Naive thymus-derived CD4-positive, alpha-beta T cell (primary cell): ENCODE data around the gene MDC1. TPM values are rescaled to one million over a fixed set of nuclear protein-coding genes. Genes with fewer than 3 reads are reported as not detected.

Experiments used
- ATAC-seq: fragments of 150-1000 bp; cut with Tn5 transposase; 2 replicates; pipeline ENCODE4 v1.10.0; 2021; ENCODE audit warnings: mild to moderate bottlenecking, moderate library complexity
- CTCF ChIA-PET: fragments of 350-600 bp; sonication (Branson Sonifier 250); formaldehyde crosslinking; loops from one replicate; lab custom pipeline; 2021; ENCODE audit warnings: antibody characterized with exemption; lab: Charles Lee
- POLR2A ChIA-PET: fragments of 350-600 bp; sonication (Branson Sonifier 250); formaldehyde crosslinking; loops from one replicate; lab custom pipeline; 2021; ENCODE audit warnings: antibody characterized with exemption, inconsistent platforms; lab: Charles Lee
- DNase-seq, 9 donors: peaks; one replicate each; pipeline versions ENCODE4 v3.0.0 to v3.0.0-alpha.2; 2020 to 2022; ENCODE audit warnings: mixed read lengths in 1 of 9
- H3K27ac ChIP-seq: one replicate; pipeline ENCODE4 v1.7.0; 2013; ENCODE audit warnings: mild to moderate bottlenecking, low read depth, low read length, moderate library complexity
- H3K27me3 ChIP-seq, 2 donors: one replicate each; pipeline ENCODE4 v1.7.0; 2013; ENCODE audit warnings: low read length in 2 of 2, mild to moderate bottlenecking in 2 of 2, moderate library complexity in 2 of 2; ENCODE audit not compliant: control insufficient read depth in 2 of 2, insufficient read depth in 2 of 2
- H3K36me3 ChIP-seq, 3 experiments: 1 replicate in 2 of 3; 2 replicates in 1 of 3; pipeline ENCODE4 v1.7.0; 2013; ENCODE audit warnings: low read length in 3 of 3, mild to moderate bottlenecking in 3 of 3, moderate library complexity in 1 of 3; ENCODE audit not compliant: insufficient read depth in 3 of 3, control insufficient read depth in 2 of 3
- H3K4me1 ChIP-seq, 2 donors: one replicate each; pipeline ENCODE4 v1.7.0; 2013; ENCODE audit warnings: low read length in 2 of 2, mild to moderate bottlenecking in 2 of 2, moderate library complexity in 1 of 2; ENCODE audit not compliant: control insufficient read depth in 2 of 2, insufficient read depth in 2 of 2
- H3K4me3 ChIP-seq: 2 replicates; pipeline ENCODE4 v1.7.0; 2013; ENCODE audit warnings: mild to moderate bottlenecking, low read length
- H3K9me3 ChIP-seq, 3 experiments: 1 replicate in 2 of 3; 2 replicates in 1 of 3; pipeline ENCODE4 v1.7.0; 2013; ENCODE audit warnings: low read length in 3 of 3; ENCODE audit not compliant: control insufficient read depth in 2 of 3
- H3K27ac Mint-ChIP-seq, 9 donors: one replicate each; pipeline ENCODE4 v1.8.0; 2020 to 2022; ENCODE audit warnings: mixed read lengths in 9 of 9, mild to moderate bottlenecking in 8 of 9, moderate library complexity in 5 of 9, inconsistent platforms in 2 of 9
- H3K27me3 Mint-ChIP-seq, 5 donors: one replicate each; pipeline ENCODE4 v1.8.0; 2021 to 2022; ENCODE audit warnings: mixed read lengths in 5 of 5, mild to moderate bottlenecking in 1 of 5
- H3K36me3 Mint-ChIP-seq, 5 donors: one replicate each; pipeline ENCODE4 v1.8.0; 2020 to 2022; ENCODE audit warnings: mixed read lengths in 5 of 5, mild to moderate bottlenecking in 3 of 5, inconsistent platforms in 1 of 5
- H3K4me1 Mint-ChIP-seq, 7 donors: one replicate each; pipeline ENCODE4 v1.8.0; 2020 to 2022; ENCODE audit warnings: mixed read lengths in 7 of 7, mild to moderate bottlenecking in 3 of 7, inconsistent platforms in 1 of 7
- H3K4me3 Mint-ChIP-seq, 10 donors: one replicate each; pipeline ENCODE4 v1.8.0; 2020 to 2022; ENCODE audit warnings: mild to moderate bottlenecking in 10 of 10, mixed read lengths in 10 of 10, moderate library complexity in 6 of 10, inconsistent platforms in 2 of 10
- H3K9me3 Mint-ChIP-seq, 11 donors: one replicate each; pipeline ENCODE4 v1.8.0; 2020 to 2022; ENCODE audit warnings: mixed read lengths in 11 of 11, mild to moderate bottlenecking in 4 of 11, inconsistent platforms in 1 of 11, moderate library complexity in 1 of 11
- intact Hi-C, 2 donors: fragments of 100-400 bp; cut with micrococcal nuclease; formaldehyde crosslinking; loops; one replicate each; pipeline ENCODE4 v1.15.1; 2023
- polyA plus RNA-seq, 2 donors: library from polyadenylated mRNA; unstranded; fragments of 300-500 nt; fragmentation: Illumina TruSeq; gene quantifications; one replicate each; pipeline ENCODE4 v1.2.3, GENCODE V29; 2021
- total RNA-seq, 6 experiments: library from RNA in 5 of 6; stranded (reverse) in 5 of 6; gene quantifications; 1 replicate in 5 of 6; 2 replicates in 1 of 6; pipeline ENCODE4 v1.2.3 and lab custom pipeline; 2021 to 2026

The MDC1 gene
- total and polyA plus RNA-seq, 7 experiments from 2014 or later = 4.5 to 78.9 (median 50.7) TPM

DNA sequence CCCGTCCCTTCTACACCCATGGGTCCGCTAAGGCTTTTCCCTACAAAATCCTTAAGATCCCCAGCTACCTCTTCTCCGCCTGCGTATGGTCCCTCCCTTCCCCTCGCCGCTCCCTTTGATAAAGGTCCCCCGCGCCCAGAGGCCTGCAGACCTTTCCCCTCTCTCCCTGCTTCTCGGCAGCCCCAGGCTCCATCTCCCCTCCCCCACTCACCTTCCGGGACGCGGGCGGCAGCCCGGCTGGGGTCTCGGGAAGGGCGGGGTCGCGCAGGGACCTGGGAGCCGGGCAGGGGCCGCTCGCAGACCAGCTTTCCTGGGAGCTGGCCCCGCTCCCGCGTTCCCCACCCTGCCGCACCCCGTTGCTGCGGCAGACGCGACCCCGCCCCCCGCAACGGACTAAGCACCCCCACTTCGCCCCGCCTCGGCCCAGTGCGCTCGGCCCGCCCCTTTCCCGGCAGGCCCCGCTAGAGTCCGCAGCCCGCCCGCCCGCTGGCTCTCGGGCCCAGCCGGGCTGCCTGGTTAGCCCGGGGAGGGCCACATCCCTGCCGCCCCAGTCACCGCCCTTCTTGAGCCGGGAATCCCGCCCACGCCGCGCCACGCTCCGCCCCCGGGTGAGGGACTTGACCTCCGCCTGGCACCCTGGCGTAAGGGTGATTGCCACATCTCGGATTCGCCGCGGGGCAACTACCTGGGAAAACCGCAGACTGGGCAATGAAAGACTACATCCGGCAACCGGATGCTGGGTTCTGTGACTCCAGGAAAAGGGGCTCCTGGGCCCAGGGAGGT is 25.4 kb upstream of the MDC1 start, which contains the start of gene FLOT1:
TSS of gene FLOT1 (minus strand) at position 372 of the 783 bp plus-strand sequence. CDS start 498 bp downstream, outside the sequence.
- Mint-ChIP-seq H3K27ac (peak within 1 kb of the TSS; percentile 84 to 98 (median 93)), H3K36me3 (peaks cover 7 to 56% (median 8%) of the 10 kb centered on the region in 5 donors), H3K27me3 (no peaks in the 10 kb centered on the region), H3K9me3 (peaks cover 0 to 1% (median 0%) of the 10 kb centered on the region in 11 donors), H3K4me3 (peak within 1 kb of the TSS; percentile 84 to 100 (median 93)), H3K4me1 (peaks cover 48 to 74% (median 61%) of the 10 kb centered on the region in 7 donors)
- H3K36me3 ChIP-seq = peaks cover 0 to 11% (median 7%) of the 10 kb centered on the region in 3 experiments
- ChIA-PET POLR2A (interaction anchor here (0.7 to 2.1 kb wide), 15 partner anchors 10 to 402 kb away, joined by 3 to 15 read pairs (median 4); no protein-coding TSS in a partner anchor), CTCF (interaction anchor here (0.6 to 1.2 kb wide), 5 partner anchors 12 to 197 kb away, joined by 3 to 4 read pairs (median 3); no protein-coding TSS in a partner anchor)
- peak in 7 of 9 donors; percentile 47 to 98 (median 56) for DNase-seq
- H3K9me3 ChIP-seq = no peaks in the 10 kb centered on the region
- peak; percentile 84 for ATAC-seq
- no peaks in the 10 kb centered on the region for H3K27me3 ChIP-seq
- H3K4me1 ChIP-seq = peaks cover 28 to 35% of the 10 kb centered on the region in 2 donors
- peak within 1 kb of the TSS; percentile 85 for H3K4me3 ChIP-seq
- intact Hi-C loops = loop anchor here (1.0 to 10.0 kb wide), 8 partner anchors 27 to 418 kb away; partner anchors contain the start of genes MRPS18B (in 1 of the 2), PPP1R10 (in 1 of the 2) and TRIM39 (in 1 of the 2)
- H3K27ac ChIP-seq = peak within 1 kb of the TSS; percentile 83

DNA sequence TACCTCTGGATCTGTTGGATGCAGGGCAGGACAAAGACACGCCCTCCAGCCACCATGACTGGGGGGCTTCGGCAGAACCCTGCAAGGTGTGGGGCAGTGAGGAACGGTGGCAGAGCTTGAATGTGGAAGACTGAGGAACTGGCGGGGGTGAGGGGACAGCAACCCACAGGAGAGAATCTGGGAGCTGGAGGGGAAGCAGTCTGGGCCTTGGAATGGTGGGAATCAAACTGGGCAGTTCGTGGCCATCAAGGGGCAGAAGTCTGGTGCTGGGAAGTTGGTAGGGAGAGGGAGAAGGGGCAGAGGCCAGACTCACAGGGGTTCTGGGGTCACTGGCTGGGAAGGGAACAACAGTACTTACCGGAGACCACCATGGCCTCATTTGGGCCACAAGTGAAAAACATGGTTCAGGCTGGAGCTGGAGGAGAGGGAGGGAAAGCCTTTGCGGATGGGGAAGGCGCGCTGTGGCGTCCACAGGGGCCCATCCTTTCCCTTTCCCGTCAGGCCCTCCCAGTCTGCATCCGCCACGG is 24.8 kb upstream of the MDC1 start:
- H3K36me3 Mint-ChIP-seq = peaks cover 7 to 62% (median 14%) of the 10 kb centered on the region in 5 donors
- Histone ChIP-seq H3K4me1 (peaks cover 34 to 41% of the 10 kb centered on the region in 2 donors), H3K9me3 (no peaks in the 10 kb centered on the region), H3K36me3 (peaks cover 0 to 11% (median 7%) of the 10 kb centered on the region in 3 experiments), H3K27ac (peak overlapping the region; percentile 83), H3K27me3 (no peaks in the 10 kb centered on the region), H3K4me3 (peak overlapping the region; percentile 85)
- H3K4me3 Mint-ChIP-seq = peak overlapping the region; percentile 84 to 100 (median 92)
- ATAC-seq (no peak), DNase-seq (no peak)
- no peaks in the 10 kb centered on the region for H3K27me3 Mint-ChIP-seq
- peaks cover 55 to 76% (median 64%) of the 10 kb centered on the region in 7 donors for H3K4me1 Mint-ChIP-seq
- intact Hi-C loops = loop anchor here (2.0 to 10.0 kb wide), 7 partner anchors 70 to 417 kb away; partner anchors contain the start of genes MRPS18B (in 1 of the 2), PPP1R10 (in 1 of the 2) and TRIM39 (in 1 of the 2)
- POLR2A ChIA-PET = interaction anchor here (0.7 to 1.5 kb wide), 10 partner anchors 11 to 401 kb away, joined by 3 to 6 read pairs (median 4); no protein-coding TSS in a partner anchor
- CTCF ChIA-PET = interaction anchor here (0.6 to 1.2 kb wide), 5 partner anchors 11 to 196 kb away, joined by 3 to 4 read pairs (median 3); no protein-coding TSS in a partner anchor
- peak overlapping the region; percentile 69 to 98 (median 88) for H3K27ac Mint-ChIP-seq
- H3K9me3 Mint-ChIP-seq = peaks cover 0 to 1% (median 0%) of the 10 kb centered on the region in 11 donors

- Mint-ChIP-seq H3K4me1 (peaks cover 60 to 79% (median 70%) of the 10 kb centered on the region in 7 donors), H3K36me3 (peaks cover 7 to 65% (median 16%) of the 10 kb centered on the region in 5 donors), H3K27ac (peak overlapping the region; percentile 69 to 98 (median 88)), H3K4me3 (peak overlapping the region; percentile 84 to 100 (median 92)), H3K27me3 (no peaks in the 10 kb centered on the region), H3K9me3 (peaks cover 0 to 1% (median 0%) of the 10 kb centered on the region in 11 donors)
- no peaks in the 10 kb centered on the region for H3K9me3 ChIP-seq
- DNase-seq (no peak), ATAC-seq (no peak)
- no peaks in the 10 kb centered on the region for H3K27me3 ChIP-seq
- peak overlapping the region; percentile 83 for H3K27ac ChIP-seq
- peaks cover 0 to 11% (median 7%) of the 10 kb centered on the region in 3 experiments for H3K36me3 ChIP-seq
- ChIA-PET CTCF (interaction anchor here (0.6 to 1.2 kb wide), 3 partner anchors 11 to 353 kb away, joined by 3 to 4 read pairs (median 3); no protein-coding TSS in a partner anchor), POLR2A (interaction anchor here (0.7 to 1.5 kb wide), 8 partner anchors 10 to 401 kb away, joined by 3 to 6 read pairs (median 4); no protein-coding TSS in a partner anchor)
- peaks cover 38 to 48% of the 10 kb centered on the region in 2 donors for H3K4me1 ChIP-seq
- intact Hi-C loops = loop anchor here (5.0 to 10.0 kb wide), 5 partner anchors 71 to 416 kb away; partner anchors contain the start of genes MRPS18B (in 1 of the 2), PPP1R10 (in 1 of the 2) and TRIM39 (in 1 of the 2)
- H3K4me3 ChIP-seq = peak overlapping the region; percentile 85
Measured at GRCh38 chr6:30741063-30741779, 24.1 kb upstream of the MDC1 start.

GRCh38 chr6:30740540-30740870 is 23.4 kb upstream of the MDC1 start:
- Mint-ChIP-seq H3K36me3 (peaks cover 7 to 72% (median 20%) of the 10 kb centered on the region in 5 donors), H3K4me1 (peaks cover 66 to 86% (median 78%) of the 10 kb centered on the region in 7 donors), H3K27ac (peak overlapping the region; percentile 62 to 98 (median 86)), H3K4me3 (peak overlapping the region; percentile 33 to 100 (median 58)), H3K9me3 (peaks cover 0 to 1% (median 0%) of the 10 kb centered on the region in 11 donors), H3K27me3 (no peaks in the 10 kb centered on the region)
- no peak for DNase-seq
- Histone ChIP-seq H3K27ac (peak overlapping the region; percentile 28), H3K4me1 (peaks cover 45 to 55% of the 10 kb centered on the region in 2 donors), H3K4me3 (no peak overlapping the region), H3K36me3 (peaks cover 0 to 11% (median 7%) of the 10 kb centered on the region in 3 experiments), H3K27me3 (no peaks in the 10 kb centered on the region), H3K9me3 (no peaks in the 10 kb centered on the region)
- ChIA-PET POLR2A (interaction anchor here (1.4 kb wide), 1 partner anchor 144 kb away, joined by 3 read pairs; the partner anchor contains the start of gene DDR1), CTCF (interaction anchor here (0.6 to 1.4 kb wide), 2 partner anchors 9 to 353 kb away, joined by 3 to 8 read pairs; no protein-coding TSS in a partner anchor)
- intact Hi-C loops = loop anchor here (5.0 to 10.0 kb wide), 5 partner anchors 72 to 416 kb away; partner anchors contain the start of genes MRPS18B (in 1 of the 2), PPP1R10 (in 1 of the 2) and TRIM39 (in 1 of the 2)
- ATAC-seq = no peak

GRCh38 chr6:30738532-30738931 is 21.5 kb upstream of the MDC1 start:
- peaks cover 61 to 87% (median 76%) of the 10 kb centered on the region in 7 donors for H3K4me1 Mint-ChIP-seq
- ChIA-PET CTCF (interaction anchor here (0.6 to 2.4 kb wide), 7 partner anchors 8 to 341 kb away, joined by 3 to 10 read pairs (median 4); no protein-coding TSS in a partner anchor), POLR2A (interaction anchor here (0.6 to 5.6 kb wide), 12 partner anchors 10 to 167 kb away, joined by 3 to 45 read pairs (median 4); partner anchors contain the start of gene MRPS18B)
- H3K27me3 ChIP-seq = no peaks in the 10 kb centered on the region
- H3K4me3 Mint-ChIP-seq = peak overlapping the region in 8 of 10 donors; percentile 12 to 98 (median 33)
- peaks cover 0 to 1% (median 0%) of the 10 kb centered on the region in 11 donors for H3K9me3 Mint-ChIP-seq
- peaks cover 0 to 11% (median 7%) of the 10 kb centered on the region in 3 experiments for H3K36me3 ChIP-seq
- ATAC-seq (no peak), DNase-seq (no peak)
- H3K27ac ChIP-seq = peak overlapping the region; percentile 34
- peaks cover 45 to 66% of the 10 kb centered on the region in 2 donors for H3K4me1 ChIP-seq
- peaks cover 7 to 79% (median 26%) of the 10 kb centered on the region in 5 donors for H3K36me3 Mint-ChIP-seq
- H3K27ac Mint-ChIP-seq = peak overlapping the region in 8 of 9 donors; percentile 64 to 98 (median 86)
- intact Hi-C loops = loop anchor here (10.0 kb wide), 1 partner anchor 284 kb away; no protein-coding TSS in a partner anchor
- no peaks in the 10 kb centered on the region for H3K27me3 Mint-ChIP-seq
- H3K4me3 ChIP-seq = no peak overlapping the region
- H3K9me3 ChIP-seq = no peaks in the 10 kb centered on the region
